HK-2 (cell line): ENCODE results near the gene NDUFB3.
A peak's percentile ranks its signal among the peaks of the same experiment; 100 is the strongest.
"Not testable (repeated sequence)": the region's sequence is repeated elsewhere in the genome, so short reads cannot be mapped to it uniquely, and the experiment has no call there.

Experiments
- DNase-seq: peaks from one replicate; pipeline ENCODE4 v3.0.0-alpha.2; 2018; ENCODE audit not compliant: unreplicated experiment

NDUFB3 gene

DNA sequence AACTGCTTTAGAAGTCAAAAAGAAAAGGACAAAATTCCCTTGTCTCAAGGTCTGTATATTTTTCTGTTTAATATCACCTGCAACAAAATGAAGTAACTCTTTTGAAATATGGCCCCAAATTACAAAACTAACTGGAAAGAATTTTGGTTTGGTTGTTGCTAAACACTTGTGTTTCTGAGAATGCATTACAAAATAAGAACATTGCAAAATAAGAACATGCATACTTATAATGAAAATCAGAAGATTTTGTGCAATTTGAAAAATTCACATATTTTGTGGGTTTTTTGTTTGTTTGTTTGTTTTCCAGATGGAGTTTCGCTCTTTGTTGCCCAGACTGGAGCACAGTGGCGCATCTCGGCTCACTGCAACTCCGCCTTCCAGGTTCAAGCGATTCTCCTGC, 21.8 kb downstream of the NDUFB3 start:
- DNase-seq: no peak

DNA sequence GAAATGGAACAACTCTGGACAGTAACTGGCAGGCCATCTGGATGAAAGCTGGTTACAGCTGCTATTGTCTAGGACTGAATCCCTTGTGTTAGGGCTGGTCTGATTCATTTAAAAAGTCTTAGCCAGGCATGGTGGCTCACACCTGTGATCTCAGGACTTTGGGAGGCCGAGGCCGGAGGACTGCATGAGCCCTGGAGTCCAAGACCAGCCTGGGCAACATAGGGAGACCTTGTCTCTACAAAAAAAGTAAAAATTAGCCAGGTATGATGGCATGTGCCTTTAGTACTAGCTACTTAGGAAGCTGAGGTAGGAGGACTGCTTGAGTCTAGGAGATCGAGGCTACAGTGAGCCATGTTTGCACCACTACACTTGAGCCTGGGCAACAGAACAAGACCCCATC, 28.7 kb downstream of the NDUFB3 start:
- no peak for DNase-seq

DNA sequence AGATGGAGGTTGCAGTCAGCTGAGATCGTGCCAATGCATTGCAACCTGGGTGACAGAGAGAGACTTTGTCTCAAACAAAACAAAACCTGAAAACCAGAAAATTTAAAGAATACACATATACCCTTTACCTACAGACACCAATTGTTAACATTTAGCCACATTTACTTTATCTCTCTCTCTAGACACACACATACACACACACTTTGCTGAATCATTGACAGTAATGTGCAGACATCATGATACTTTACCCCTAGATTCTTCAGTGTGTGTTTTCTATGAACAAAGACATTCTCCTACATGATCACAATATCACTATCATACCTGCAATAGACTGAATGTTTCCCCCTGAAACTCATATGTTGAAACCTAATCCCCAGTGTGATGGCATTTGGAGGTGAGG, 34.0 kb downstream of the NDUFB3 start:
- DNase-seq: no peak

DNA sequence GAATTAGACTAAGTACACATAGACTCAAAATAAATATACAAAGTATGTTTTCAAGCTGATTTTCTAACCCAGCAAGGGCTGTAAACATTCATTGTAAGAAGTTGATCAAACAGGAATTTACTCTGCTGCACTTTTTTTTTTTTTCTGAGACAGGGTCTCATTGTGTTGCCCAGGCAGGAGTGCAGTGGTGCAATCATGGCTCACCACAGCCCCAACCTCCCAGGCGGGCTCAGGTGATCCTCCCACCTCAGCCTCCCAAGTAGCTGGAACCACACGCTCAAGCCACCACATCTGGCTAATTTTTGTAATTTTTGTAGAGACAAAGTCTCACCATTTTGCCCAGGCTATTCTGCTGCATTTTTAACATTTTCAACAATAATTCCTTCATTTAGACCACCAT, 35.8 kb downstream of the NDUFB3 start:
- DNase-seq: no peak

DNA sequence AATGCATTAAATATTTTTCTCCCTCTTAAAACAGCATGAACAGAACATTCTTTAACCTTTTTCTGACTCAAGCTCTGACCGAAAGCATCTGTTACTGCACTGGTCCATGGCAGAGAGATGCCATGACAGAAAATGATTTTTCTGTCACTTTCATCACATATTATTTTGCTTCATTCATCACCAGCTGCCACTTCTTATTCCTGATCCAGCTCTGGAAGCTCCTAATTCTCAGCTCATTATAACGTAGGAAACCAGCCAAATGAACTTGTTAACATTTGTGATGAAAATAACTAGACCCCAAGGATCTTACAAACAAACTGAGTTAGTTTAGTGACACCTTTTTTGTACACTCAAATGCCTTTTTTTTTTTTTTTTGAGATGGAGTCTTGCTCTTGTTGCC, 36.5 kb downstream of the NDUFB3 start:
- no peak for DNase-seq

DNA sequence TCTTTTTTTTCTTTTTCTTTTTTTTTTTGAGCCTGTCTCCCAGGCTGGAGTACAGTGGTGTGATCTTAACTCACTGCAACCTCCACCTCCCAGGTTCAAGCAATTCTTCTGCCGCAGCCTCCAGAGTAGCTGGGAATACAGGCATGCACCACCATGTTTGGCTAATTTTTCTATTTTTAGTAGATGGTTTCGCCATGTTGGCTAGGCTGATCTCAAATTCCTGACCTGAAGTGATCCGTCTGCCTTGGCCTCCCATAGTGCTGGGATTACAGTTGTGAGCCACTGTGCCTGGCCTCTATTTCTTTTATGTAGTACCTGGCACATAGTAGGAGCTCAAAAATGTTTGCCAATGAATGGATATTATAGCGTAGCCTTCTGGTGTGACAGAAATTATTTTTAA, 37.4 kb downstream of the NDUFB3 start:
- DNase-seq: no peak

DNA sequence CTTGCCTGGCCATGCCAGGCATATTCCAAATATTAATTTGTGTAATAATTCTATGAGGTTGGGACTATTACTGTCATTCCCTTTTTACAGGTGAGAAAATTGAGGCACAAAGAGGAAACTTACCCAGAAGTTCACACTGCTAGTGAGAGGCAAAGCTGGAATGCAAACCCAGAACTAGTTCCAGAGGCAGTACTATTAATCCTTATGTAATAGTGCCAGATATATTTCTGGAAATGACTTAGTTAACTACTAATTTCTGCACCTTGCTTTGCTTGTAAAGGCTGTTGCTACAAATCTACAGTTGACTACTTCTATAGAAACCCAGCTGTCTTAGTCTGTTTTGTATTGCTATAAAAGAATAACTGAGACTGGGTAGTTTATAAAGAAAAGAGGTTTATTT, 38.8 kb downstream of the NDUFB3 start:
- DNase-seq: no peak

DNA sequence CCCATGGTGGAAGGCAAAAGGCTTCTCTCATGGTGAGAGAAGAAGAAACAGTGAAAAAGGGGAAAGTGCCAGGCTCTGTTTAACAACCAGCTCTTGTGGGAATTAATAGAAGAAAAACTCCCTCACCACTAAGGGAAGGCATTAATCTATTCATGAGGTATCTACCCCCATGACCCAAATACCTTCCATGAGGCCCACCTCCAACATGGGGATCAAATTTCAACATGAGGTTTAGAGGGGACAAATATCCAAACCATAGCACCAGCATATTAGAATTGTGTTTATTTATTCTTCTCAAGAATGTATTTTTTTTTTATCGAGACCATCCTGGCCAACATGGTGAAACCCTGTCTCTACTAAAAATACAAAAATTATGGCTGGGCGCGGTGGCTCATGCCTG, 39.3 kb downstream of the NDUFB3 start:
- no peak for DNase-seq

DNA sequence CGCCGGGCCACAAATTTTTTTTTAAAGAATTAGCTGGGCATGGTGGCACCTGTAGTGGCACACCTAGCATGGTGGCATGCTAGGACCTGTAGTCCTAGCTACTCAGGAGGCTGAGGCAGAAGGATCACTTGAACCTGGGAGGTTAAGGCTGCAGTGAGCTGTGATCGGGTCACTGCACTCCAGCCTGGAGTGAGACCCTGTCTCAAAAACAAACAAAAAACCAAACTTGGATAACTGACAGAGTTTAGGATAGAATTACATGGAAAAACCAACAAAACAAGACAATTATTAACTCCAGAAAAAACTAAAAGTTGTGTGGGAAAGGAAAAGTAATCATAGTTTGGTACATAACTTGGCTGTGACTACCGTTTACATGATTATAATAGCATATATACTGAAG, 42.5 kb downstream of the NDUFB3 start:
- no peak for DNase-seq

DNA sequence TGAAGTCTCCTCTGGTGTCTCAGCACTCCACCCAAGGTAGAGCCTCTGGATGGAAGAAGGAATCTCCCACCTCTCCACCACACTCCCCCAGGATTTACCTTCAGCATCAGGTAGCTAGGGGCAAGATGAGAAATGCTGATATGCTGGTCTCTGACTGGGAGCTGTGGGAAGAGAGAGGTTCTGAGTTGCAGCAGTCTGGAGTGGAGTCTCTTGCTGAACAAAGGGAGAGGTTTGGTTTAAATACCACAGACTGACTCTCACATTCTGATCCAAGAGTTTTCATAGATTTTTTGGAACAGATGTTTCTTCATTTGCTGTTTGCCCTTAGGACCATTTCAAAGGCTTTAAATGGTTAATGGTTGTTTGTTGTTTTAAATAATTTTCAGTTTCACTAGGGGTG, 43.0 kb downstream of the NDUFB3 start:
- DNase-seq: no peak

DNA sequence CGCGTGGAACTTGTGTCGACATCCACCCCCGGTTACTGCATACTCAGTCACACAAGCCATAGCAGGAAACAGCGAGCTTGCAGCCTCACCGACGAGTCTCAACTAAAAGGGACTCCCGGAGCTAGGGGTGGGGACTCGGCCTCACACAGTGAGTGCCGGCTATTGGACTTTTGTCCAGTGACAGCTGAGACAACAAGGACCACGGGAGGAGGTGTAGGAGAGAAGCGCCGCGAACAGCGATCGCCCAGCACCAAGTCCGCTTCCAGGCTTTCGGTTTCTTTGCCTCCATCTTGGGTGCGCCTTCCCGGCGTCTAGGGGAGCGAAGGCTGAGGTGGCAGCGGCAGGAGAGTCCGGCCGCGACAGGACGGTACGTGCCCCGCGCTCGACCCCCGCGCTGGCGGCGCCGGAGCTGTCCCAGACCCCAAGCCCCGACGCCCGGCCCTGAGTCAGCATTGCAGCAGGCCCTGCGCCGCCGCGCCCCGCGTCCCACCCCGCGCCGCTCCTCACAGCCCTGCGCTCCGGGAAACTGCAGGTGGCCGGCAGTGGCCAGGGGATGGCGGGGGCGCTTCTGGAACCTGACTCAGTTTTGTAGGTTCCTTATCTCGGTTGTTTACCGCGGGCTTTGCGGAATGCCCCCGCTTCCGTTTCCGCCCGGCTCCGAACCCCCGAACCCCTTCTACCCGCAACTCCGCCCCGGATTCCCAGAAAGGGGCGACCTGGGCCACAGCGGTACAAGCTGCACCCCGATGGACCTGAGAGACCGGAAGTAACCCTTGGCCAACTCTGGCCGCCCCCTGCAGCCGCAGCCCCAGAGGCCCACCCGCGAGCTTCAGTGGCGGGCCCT, 44.5 kb downstream of the NDUFB3 start, which contains the start of gene CFLAR:
TSS of gene CFLAR (plus strand) at position 50 of the 844 bp plus-strand sequence. CDS start 13,702 bp downstream, outside the sequence.
- peak; percentile 75 for DNase-seq

DNA sequence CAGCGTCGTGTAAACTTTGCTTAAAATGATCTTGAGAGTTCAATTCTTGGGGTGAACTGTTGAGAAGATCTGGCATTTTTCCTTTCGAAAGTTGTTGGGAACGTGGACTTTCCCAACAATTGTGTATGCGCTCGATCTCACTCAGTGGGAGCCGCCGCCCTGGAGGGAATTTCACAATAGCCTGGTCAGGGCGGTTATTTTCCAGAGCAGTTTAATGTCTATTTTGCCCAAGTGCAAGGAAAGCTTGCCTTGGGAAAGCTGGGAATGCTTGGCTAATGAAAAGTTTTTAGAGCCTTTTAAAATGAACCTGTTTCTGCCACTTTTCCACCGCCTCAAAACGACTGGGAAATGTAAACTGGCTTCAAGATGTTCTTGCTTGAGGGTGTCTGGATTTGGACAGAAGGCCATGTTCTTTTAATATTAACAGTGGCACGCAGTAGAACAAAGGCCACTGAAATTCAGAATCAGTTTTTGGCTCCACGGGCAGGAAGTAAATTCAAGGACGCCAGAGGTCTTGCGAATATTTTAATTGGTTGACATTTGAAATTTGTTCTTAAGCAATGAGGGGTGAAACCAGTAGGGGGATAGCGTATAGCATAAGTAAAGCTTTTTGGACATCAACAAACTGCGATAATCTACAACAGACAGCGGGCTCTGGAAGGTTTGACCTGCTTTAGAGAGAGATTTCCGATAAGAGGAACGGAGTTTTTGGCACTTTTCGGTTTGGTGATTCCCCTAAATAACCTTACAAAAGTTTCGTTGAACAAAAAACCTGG, 45.3 kb downstream of the NDUFB3 start:
- no peak for DNase-seq

DNA sequence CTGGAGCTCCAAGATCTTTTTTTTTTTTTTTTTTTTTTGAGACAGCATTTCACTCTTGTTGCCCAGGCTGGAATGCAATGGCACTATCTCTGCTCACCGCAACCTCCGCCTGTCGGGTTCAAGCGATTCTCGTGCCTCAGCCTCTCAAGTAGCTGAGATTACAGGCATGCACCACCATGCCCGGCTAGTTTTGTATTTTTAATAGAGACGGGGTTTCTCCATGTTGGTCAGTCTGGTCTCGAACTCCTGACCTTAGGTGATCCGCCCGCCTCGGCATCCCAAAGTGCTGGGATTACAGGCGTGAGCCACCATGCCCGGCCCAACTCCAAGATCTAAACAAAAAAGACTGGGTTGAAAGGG, 45.9 kb downstream of the NDUFB3 start:
- DNase-seq: not testable (repeated sequence)

DNA sequence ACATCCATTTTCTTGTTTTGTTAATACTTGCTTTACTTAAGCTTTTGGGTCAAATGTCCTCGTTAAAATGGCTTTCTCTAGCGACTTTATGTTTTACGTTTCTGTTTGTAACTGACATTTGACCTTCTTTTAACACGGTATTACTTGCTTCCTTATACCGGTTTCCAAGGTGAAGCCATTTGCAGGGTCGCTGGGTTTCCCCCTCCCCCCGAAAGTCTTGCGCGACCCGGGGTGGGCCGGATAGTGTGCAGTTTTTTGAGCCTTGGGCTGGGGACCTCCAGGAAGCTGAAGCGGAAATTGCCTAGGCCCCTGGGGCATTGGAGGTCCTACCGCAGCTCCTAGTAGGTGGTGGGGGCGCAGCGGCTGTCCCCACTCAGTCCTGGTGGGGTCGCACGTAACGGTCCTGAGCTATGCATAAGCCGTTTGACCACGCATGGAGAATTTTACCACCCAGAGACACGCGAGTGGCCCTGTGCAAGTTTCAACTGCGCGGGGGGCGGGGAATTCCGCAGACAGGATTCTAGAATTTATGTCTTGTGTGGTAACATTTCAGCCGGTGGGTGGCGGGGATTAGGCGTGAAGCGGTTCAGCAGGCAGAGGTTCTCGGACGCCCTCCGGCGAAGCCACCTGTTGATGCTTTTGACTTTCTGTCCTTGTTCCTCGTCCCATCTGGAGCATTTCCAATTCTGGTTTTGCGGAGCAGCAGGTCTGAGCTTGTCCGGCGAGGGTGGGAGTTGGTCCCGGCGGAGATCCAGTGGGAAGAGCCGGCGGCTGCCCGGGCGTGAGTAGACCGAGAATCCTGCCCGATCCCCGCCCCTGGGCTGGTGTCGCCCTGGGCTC, 46.5 kb downstream of the NDUFB3 start:
- peak; percentile 92 for DNase-seq

DNA sequence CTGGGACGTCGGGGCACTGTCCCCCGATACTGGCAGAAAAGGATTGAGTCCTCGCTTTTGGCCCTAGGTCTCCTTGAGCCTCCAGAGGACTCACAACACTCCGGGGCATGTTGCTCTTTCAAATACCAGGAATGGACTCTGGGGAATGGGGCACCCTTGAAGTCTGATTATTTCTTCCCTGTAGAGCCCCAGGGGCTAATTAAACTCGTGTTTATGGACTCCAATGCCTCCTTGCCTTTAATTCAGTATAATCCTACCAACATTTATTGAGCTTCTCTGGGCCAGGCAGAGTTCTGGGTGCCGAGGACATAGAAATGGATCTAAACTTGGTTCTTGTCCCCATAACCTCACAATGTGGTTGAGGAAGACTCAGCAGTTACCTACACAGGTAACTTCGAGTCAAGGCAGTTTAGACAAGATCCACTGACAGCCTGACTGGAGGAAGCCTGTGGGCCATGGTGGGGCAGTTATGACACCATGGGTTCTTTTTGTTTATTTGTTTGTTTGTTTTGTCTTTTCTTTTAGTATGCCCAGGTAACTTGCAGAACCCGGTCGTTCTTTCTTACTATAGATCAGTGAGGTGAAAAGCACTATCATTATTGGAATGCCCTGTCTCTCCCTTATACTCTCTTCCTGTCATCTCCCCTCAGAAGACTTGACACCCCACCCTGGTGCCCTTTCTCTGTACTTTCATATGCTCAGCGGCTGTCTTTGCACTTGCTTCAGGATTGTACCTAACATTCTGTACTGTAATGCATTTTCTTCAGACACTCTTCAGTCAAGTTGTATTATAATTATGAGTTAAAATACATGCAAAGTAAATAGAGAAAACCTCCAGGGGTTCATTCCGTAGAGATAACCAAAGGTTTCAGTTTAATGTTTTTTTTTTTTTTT, 47.4 kb downstream of the NDUFB3 start:
- DNase-seq: no peak

DNA sequence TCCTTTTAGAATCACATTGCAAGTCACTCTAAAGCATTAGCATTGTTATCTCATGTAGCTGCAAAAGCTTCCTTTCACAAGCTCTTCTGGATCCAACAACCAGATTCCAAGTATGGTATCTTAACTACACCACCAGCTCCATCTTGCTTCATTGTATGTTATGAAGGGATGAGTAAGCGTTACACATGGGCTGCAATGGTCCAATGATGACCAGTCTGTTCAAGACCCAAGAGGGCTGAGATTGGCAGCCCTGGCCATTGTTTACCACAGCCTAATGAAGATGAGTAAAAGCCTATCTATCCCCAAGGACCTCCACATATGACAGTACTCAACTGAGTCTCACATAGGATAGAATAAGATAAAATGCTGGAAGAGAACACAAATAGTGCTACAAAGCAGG, 50.5 kb downstream of the NDUFB3 start:
- no peak for DNase-seq

DNA sequence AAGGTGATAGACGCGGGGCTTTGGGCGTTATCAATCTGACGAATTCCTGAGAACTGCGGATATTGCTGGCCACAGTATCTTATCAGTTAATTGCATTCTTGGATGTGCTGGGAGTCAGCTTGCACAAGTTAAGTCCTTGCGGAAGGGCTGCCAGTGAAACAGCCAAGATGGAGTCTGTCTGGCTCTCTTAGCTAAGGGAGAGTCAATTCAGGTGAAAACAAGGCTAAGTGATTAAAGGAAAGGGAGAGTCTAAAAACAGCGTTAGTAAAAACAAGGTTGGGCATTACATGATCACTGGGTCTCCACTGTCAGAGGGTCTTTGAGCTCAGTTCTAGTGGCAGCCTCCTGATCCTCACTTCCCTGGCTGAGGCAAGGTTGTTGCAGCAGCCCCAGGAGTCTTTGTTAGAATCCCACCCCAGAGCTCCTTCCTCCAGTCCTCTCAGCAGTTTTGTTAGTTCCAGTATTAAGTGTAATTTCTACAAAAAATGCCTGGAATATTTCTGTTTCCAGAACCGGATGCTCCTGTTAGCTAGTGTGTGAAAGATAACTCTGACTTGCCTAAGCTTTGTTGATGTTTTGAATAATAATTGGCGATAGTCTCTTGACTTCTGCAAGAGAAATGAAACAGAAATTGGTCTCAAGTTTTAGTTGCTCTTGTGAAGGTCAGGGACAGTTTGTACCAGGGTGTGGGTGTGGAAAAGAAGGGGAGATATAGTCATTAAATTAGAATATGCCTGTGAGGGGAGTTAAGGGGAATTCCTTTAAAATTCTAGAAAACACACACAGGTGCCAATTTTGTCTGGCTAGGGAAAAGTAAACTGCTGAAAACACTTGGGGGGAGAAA, 54.7 kb downstream of the NDUFB3 start:
- no peak for DNase-seq

DNA sequence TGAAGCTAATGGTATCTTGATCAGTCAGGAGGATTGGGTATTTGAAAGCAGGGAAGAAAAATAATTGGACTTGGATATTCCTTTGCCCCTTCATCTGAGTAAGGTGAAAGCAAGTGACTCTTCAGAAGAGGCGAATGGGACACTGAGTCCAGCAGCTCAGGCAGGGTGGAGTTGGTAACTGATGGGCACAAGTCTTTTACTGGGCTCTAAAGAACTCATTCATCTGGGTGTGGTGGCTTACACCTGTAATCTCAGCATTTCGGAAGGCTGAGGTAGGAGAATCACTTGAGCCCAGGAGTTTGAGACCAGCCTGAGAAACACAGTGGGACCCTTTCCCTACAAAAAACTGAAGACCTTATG, 55.3 kb downstream of the NDUFB3 start:
- DNase-seq: no peak

DNA sequence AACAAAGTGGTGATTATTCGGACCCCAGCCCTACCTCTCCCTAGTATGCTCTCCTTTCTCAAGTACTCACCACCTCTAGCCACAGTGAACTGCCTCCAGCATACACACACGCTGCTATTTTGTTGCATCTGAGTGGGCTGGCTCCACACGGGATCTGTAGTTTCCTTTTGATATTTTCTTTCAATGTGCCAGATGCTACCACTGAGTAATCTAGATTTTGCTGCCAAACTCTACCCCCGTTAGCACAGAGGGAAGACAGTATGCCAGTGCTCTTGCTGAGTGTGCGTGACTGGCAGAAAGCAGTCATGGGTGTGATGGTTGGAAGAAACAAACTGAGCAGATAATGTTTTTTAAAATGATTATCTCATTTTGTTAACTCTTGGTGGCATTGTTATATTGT, 55.8 kb downstream of the NDUFB3 start:
- DNase-seq: no peak

DNA sequence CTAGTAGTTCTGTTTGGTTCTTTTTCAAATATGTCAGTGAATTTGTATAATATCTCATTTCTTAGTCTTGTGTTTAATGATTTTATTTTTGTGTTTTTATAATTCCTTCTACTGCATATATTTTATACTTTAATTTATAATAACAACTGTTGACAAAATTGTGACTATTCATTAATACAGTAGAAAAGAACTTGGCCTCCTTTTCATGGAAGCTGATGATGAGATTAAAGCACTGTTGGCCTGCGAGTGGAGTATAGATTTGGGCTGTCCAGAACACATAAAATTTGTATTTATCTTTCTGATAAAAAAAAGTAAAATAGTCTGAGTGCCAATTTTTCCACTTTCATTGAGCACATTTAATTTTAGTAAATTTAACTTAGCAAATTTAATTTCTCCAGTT, 56.2 kb downstream of the NDUFB3 start:
- no peak for DNase-seq
